Stimulated activated CD8-positive, alpha-beta memory T cell treated with anti-CD3 and anti-CD28 coated beads, Interleukin-12 subunit alpha, Interleukin-12 subunit beta, amount 100 ng/mL, for 24 hours (primary cell): ENCODE results near the gene EXOC4.

Experiments
- DNase-seq: peaks from one replicate; pipeline ENCODE4 v3.0.0-alpha.2; 2020; ENCODE audit errors: extremely low read depth

The EXOC4 gene

GRCh38 chr7:133672866-133673265 lies 420.0 kb downstream of the EXOC4 start:
- no peak for DNase-seq

GRCh38 chr7:133674079-133674763 lies 421.3 kb downstream of the EXOC4 start:
- no peak for DNase-seq

- DNase-seq, result no peak
Observed at GRCh38 chr7:133675510-133676218, 422.8 kb downstream of the EXOC4 start.

GRCh38 chr7:133676805-133677370 lies 424.0 kb downstream of the EXOC4 start:
- DNase-seq, result no peak

- DNase-seq, result no peak
Observed at GRCh38 chr7:133678137-133678814, 425.4 kb downstream of the EXOC4 start.

- DNase-seq, result no peak
Observed at GRCh38 chr7:133679977-133680376, 427.1 kb downstream of the EXOC4 start.

- no peak for DNase-seq
Observed at GRCh38 chr7:133681529-133681928, 428.7 kb downstream of the EXOC4 start.

GRCh38 chr7:133682364-133683181 lies 429.7 kb downstream of the EXOC4 start:
- no peak for DNase-seq

- DNase-seq, result no peak
Observed at GRCh38 chr7:133683182-133683454, 430.2 kb downstream of the EXOC4 start.

- DNase-seq, result no peak
Observed at GRCh38 chr7:133688483-133689239, 435.8 kb downstream of the EXOC4 start.

GRCh38 chr7:133690740-133691139 lies 437.9 kb downstream of the EXOC4 start:
- DNase-seq, result no peak

GRCh38 chr7:133691727-133692610 lies 439.1 kb downstream of the EXOC4 start:
- DNase-seq, result no peak

GRCh38 chr7:133693281-133693680 lies 440.4 kb downstream of the EXOC4 start:
- no peak for DNase-seq

- no peak for DNase-seq
Observed at GRCh38 chr7:133696056-133696455, 443.2 kb downstream of the EXOC4 start.

GRCh38 chr7:133697585-133697984 lies 444.7 kb downstream of the EXOC4 start:
- DNase-seq, result no peak

- DNase-seq, result no peak
Observed at GRCh38 chr7:133698127-133698526, 445.2 kb downstream of the EXOC4 start.

GRCh38 chr7:133699386-133699785 lies 446.5 kb downstream of the EXOC4 start:
- no peak for DNase-seq

GRCh38 chr7:133702078-133702477 lies 449.2 kb downstream of the EXOC4 start:
- DNase-seq, result no peak

- no peak for DNase-seq
Observed at GRCh38 chr7:133702960-133703359, 450.1 kb downstream of the EXOC4 start.

- no peak for DNase-seq
Observed at GRCh38 chr7:133703547-133703946, 450.7 kb downstream of the EXOC4 start.
